ENCODE results near the gene ZMYM3. TPM values are rescaled to one million over a fixed set of nuclear protein-coding genes. Genes with fewer than 3 reads are reported as not detected.

Gene ZMYM3
- polyA plus RNA-seq, 2 of the 4 experiments (the other 2 are of a cell fraction): 18.8 to 19.1 TPM

DNA sequence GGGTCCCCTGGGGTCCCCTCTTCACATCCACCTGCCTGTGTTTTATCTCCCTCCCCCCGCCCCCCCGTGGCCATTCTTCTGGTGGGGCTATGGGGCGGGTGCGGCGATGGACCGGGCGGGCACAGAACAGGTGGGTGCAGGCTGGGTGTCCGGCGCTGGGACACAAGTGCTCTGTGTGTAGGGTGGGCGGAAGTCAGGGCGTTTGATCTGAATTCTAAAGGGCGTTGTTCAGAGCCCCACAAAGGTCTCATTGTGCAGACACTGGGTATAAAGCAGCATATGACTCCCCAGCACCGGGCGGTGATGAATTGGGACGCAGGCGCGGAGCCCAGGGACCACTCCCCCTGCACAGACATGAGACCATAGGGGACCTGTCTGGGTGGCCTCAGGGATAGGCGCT is 31.0 kb downstream of the ZMYM3 start, which contains the start of gene GJB1:
Gene GJB1, plus strand, starts transcription at position 296 of the 400 bp plus-strand sequence. CDS start 484 bp downstream, outside the sequence.
- Histone ChIP-seq H3K27ac (no peak within 1 kb of the TSS), H3K4me2 (no peak within 1 kb of the TSS), H3K9me3 (no peaks in the 10 kb centered on the region), H3K4me1 (peaks cover 8% of the 10 kb centered on the region; the same call in 2 of the 3 replicates), H3K4me3 (no peak within 1 kb of the TSS)
- POLR2A ChIA-PET: no interaction called here
- WGBS (ENCODE audit: missing lambda C conversion rate): 70% methylated on average over 8 of the region's 18 CpGs
- no peak for DNase-seq (ENCODE audit: low read depth in 1 of 2, low spot score in 1 of 2)
- CTCF ChIA-PET: no interaction called here
- FAIRE-seq: no peak
- no peak for ATAC-seq
- no peak for TF ChIP-seq POLR2A (IDR thresholded peaks at IDR 0.05; ENCODE audit: low read length)
- TF ChIP-seq RNF2 (IDR thresholded peaks at IDR 0.05; ENCODE audit: borderline replicate concordance, low read depth): no peak
- TF ChIP-seq HEYL (CRISPR knock-in tag; IDR thresholded peaks at IDR 0.05): no peak
- TF ChIP-seq BHLHE40 (IDR thresholded peaks at IDR 0.05; ENCODE audit: low read depth, low read length): no peak
- TF ChIP-seq, protein P1, sequence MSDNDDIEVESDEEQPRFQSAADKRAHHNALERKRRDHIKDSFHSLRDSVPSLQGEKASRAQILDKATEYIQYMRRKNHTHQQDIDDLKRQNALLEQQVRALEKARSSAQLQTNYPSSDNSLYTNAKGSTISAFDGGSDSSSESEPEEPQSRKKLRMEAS (IDR thresholded peaks at IDR 0.05): no peak
- TF ChIP-seq, protein P2, sequence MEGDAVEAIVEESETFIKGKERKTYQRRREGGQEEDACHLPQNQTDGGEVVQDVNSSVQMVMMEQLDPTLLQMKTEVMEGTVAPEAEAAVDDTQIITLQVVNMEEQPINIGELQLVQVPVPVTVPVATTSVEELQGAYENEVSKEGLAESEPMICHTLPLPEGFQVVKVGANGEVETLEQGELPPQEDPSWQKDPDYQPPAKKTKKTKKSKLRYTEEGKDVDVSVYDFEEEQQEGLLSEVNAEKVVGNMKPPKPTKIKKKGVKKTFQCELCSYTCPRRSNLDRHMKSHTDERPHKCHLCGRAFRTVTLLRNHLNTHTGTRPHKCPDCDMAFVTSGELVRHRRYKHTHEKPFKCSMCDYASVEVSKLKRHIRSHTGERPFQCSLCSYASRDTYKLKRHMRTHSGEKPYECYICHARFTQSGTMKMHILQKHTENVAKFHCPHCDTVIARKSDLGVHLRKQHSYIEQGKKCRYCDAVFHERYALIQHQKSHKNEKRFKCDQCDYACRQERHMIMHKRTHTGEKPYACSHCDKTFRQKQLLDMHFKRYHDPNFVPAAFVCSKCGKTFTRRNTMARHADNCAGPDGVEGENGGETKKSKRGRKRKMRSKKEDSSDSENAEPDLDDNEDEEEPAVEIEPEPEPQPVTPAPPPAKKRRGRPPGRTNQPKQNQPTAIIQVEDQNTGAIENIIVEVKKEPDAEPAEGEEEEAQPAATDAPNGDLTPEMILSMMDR (IDR thresholded peaks at IDR 0.05): no peak
- no peak for TF ChIP-seq HOXB5 (CRISPR knock-in tag; IDR thresholded peaks at IDR 0.05)
- no peak for TF ChIP-seq ZNF302 (CRISPR knock-in tag; IDR thresholded peaks at IDR 0.05)

DNA sequence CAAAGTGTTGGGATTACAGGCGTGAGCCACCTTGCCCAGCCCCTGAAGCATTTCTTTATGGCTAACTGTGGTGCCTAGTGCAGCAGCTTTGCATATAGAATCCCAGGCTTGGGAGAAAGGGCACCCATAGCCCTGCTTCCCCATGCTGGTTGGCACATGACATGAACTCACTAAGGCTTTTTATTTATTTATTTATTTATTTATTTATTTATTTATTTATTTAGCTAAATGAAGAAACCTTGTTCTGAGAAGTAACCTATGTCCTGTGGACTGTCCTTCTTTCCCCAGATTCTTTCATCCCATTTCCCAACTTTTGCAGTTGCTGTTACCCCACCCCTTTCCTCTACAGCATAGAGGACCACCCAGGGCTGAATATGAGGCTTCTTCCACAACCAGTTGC is 32.8 kb downstream of the ZMYM3 start:
- no peak for FAIRE-seq

DNA sequence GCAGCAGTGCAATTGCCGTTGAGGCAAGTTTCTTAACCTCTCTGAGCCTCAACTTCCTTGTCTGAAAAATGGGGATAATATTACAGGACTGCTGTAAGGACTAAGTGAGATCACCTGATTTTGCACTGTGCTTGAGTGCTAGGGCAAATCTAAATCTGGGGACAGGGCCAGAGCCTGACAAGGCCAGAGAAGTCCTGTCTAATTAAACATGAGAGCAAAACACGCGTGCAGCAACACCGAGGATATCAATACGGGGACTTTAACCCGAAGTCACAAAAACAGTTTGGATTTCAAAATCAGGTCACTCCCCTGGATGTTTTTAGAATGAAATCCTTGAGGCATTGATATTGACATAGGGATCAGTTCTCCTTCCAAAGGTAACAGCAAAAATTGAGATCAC is 36.6 kb downstream of the ZMYM3 start:
- no peak for ATAC-seq
- no peak for DNase-seq (ENCODE audit: low read depth in 1 of 2, low spot score in 1 of 2)

More for the DNA sequence above, 32.8 kb downstream of the ZMYM3 start:
- H3K4me2 ChIP-seq: no peak overlapping the region
- H3K9me3 ChIP-seq: no peaks in the 10 kb centered on the region
- ChIA-PET CTCF (no interaction called here), POLR2A (no interaction called here)
- DNase-seq (ENCODE audit: low read depth in 1 of 2, low spot score in 1 of 2): no peak
- H3K4me1 ChIP-seq: peaks cover 8% of the 10 kb centered on the region; the same call in 2 of the 3 replicates
- H3K27ac ChIP-seq: no peak overlapping the region
- H3K4me3 ChIP-seq: no peak overlapping the region
- TF ChIP-seq ZC3H11A (IDR thresholded peaks at IDR 0.05): peak; percentile 61
- TF ChIP-seq, protein P3, sequence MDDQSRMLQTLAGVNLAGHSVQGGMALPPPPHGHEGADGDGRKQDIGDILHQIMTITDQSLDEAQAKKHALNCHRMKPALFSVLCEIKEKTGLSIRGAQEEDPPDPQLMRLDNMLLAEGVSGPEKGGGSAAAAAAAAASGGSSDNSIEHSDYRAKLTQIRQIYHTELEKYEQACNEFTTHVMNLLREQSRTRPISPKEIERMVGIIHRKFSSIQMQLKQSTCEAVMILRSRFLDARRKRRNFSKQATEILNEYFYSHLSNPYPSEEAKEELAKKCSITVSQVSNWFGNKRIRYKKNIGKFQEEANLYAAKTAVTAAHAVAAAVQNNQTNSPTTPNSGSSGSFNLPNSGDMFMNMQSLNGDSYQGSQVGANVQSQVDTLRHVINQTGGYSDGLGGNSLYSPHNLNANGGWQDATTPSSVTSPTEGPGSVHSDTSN (IDR thresholded peaks at IDR 0.05): no peak
- WGBS (ENCODE audit: missing lambda C conversion rate): 85% methylated on average over 1 of the region's 1 CpG
- ATAC-seq: no peak

DNA sequence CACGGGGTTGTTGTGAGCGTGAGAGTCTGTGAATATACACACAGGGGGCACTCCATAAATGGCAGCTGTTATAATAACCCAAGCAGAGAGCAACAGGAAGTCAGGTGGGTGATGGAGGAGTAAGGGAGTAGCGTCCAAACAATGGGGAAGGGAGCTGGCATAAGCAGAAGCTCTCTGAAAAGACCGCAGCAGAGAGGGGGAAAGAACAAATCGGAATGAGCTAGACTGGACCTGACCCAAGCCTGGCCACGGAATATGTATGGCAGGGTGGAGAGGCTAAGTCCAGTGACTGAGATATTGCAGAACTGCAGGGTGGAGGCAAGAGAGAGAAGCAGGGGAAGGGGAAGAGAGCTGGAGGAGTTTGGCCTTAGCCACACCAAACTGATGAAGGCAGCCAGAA is 37.5 kb downstream of the ZMYM3 start:
- no peak overlapping the region for H3K27ac ChIP-seq
- FAIRE-seq (no peak), DNase-seq (ENCODE audit: low read depth in 1 of 2, low spot score in 1 of 2) (no peak), ATAC-seq (no peak)
- ChIA-PET CTCF (no interaction called here), POLR2A (no interaction called here)
- WGBS (ENCODE audit: missing lambda C conversion rate): 71% methylated on average over 6 of the region's 6 CpGs
- H3K4me3 ChIP-seq: no peak overlapping the region
- no peaks in the 10 kb centered on the region for H3K9me3 ChIP-seq
- no peaks in the 10 kb centered on the region for H3K4me1 ChIP-seq
- H3K4me2 ChIP-seq: no peak overlapping the region
- TF ChIP-seq, protein P1 (IDR thresholded peaks at IDR 0.05): no peak
- TF ChIP-seq EP300 (IDR thresholded peaks at IDR 0.05) (no peak), KDM5A (IDR thresholded peaks at IDR 0.05) (no peak), TFCP2L1 (CRISPR knock-in tag; IDR thresholded peaks at IDR 0.05) (no peak), ZC3H11A (IDR thresholded peaks at IDR 0.05) (no peak), FOSB (CRISPR knock-in tag; IDR thresholded peaks at IDR 0.05) (no peak), NPAS2 (CRISPR knock-in tag; IDR thresholded peaks at IDR 0.05; ENCODE audit: borderline replicate concordance) (no peak), MAFK (IDR thresholded peaks at IDR 0.05; ENCODE audit: partially characterized antibody) (no peak), RNF2 (IDR thresholded peaks at IDR 0.05; ENCODE audit: borderline replicate concordance, low read depth) (no peak), FOSL2 (IDR thresholded peaks at IDR 0.05) (no peak), FOSL2 (CRISPR knock-in tag; IDR thresholded peaks at IDR 0.05) (no peak), ESRRA (IDR thresholded peaks at IDR 0.05; ENCODE audit: borderline replicate concordance, low read length) (no peak)
- TF ChIP-seq, protein P4, sequence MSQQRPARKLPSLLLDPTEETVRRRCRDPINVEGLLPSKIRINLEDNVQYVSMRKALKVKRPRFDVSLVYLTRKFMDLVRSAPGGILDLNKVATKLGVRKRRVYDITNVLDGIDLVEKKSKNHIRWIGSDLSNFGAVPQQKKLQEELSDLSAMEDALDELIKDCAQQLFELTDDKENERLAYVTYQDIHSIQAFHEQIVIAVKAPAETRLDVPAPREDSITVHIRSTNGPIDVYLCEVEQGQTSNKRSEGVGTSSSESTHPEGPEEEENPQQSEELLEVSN (IDR thresholded peaks at IDR 0.05; ENCODE audit: borderline replicate concordance, low read depth): no peak
- TF ChIP-seq, protein P5, sequence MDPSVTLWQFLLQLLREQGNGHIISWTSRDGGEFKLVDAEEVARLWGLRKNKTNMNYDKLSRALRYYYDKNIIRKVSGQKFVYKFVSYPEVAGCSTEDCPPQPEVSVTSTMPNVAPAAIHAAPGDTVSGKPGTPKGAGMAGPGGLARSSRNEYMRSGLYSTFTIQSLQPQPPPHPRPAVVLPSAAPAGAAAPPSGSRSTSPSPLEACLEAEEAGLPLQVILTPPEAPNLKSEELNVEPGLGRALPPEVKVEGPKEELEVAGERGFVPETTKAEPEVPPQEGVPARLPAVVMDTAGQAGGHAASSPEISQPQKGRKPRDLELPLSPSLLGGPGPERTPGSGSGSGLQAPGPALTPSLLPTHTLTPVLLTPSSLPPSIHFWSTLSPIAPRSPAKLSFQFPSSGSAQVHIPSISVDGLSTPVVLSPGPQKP (IDR thresholded peaks at IDR 0.05; ENCODE audit: low read depth, low read length): no peak

More for the DNA sequence above, 36.6 kb downstream of the ZMYM3 start:
- no peak for TF ChIP-seq TP53 (CRISPR knock-in tag; IDR thresholded peaks at IDR 0.05)
- TF ChIP-seq BHLHE40 (IDR thresholded peaks at IDR 0.05; ENCODE audit: low read depth, low read length): no peak
- TF ChIP-seq EHMT2 (IDR thresholded peaks at IDR 0.05; ENCODE audit: low read depth): no peak
- TF ChIP-seq ZFP36 (IDR thresholded peaks at IDR 0.05; ENCODE audit: borderline replicate concordance, partially characterized antibody): no peak
- TF ChIP-seq CBX2 (IDR thresholded peaks at IDR 0.05; ENCODE audit: borderline replicate concordance, low read depth): no peak
- no peak for TF ChIP-seq PHF8 (IDR thresholded peaks at IDR 0.05; ENCODE audit: borderline replicate concordance, low read depth)
- TF ChIP-seq, protein P6, sequence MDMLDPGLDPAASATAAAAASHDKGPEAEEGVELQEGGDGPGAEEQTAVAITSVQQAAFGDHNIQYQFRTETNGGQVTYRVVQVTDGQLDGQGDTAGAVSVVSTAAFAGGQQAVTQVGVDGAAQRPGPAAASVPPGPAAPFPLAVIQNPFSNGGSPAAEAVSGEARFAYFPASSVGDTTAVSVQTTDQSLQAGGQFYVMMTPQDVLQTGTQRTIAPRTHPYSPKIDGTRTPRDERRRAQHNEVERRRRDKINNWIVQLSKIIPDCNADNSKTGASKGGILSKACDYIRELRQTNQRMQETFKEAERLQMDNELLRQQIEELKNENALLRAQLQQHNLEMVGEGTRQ (IDR thresholded peaks at IDR 0.05): no peak
- TF ChIP-seq, protein P1 (IDR thresholded peaks at IDR 0.05): no peak
- TF ChIP-seq POLR2A (IDR thresholded peaks at IDR 0.05; ENCODE audit: low read length): no peak
- TF ChIP-seq RARB (CRISPR knock-in tag; IDR thresholded peaks at IDR 0.05): no peak
- TF ChIP-seq HOXA7 (CRISPR knock-in tag; IDR thresholded peaks at IDR 0.05): no peak
- WGBS (ENCODE audit: missing lambda C conversion rate): 82% methylated on average over 6 of the region's 6 CpGs
- Histone ChIP-seq H3K4me2 (no peak overlapping the region), H3K27ac (no peak overlapping the region), H3K4me3 (no peak overlapping the region), H3K4me1 (no peaks in the 10 kb centered on the region), H3K9me3 (no peaks in the 10 kb centered on the region)
- CTCF ChIA-PET: no interaction called here
- POLR2A ChIA-PET: no interaction called here
- FAIRE-seq: no peak

All from A549 (cell line).